Stimulated activated CD4-positive, alpha-beta T cell treated with anti-CD3 and anti-CD28 coated beads, Interleukin-2, amount 100 ng/mL, for 4 hours (primary cell): ENCODE measurements around the gene DLK1.

Experiments
- DNase-seq: peaks from one replicate; pipeline ENCODE4 v3.0.0-alpha.2; 2020; ENCODE audit warnings: low read depth

DLK1 gene

DNA sequence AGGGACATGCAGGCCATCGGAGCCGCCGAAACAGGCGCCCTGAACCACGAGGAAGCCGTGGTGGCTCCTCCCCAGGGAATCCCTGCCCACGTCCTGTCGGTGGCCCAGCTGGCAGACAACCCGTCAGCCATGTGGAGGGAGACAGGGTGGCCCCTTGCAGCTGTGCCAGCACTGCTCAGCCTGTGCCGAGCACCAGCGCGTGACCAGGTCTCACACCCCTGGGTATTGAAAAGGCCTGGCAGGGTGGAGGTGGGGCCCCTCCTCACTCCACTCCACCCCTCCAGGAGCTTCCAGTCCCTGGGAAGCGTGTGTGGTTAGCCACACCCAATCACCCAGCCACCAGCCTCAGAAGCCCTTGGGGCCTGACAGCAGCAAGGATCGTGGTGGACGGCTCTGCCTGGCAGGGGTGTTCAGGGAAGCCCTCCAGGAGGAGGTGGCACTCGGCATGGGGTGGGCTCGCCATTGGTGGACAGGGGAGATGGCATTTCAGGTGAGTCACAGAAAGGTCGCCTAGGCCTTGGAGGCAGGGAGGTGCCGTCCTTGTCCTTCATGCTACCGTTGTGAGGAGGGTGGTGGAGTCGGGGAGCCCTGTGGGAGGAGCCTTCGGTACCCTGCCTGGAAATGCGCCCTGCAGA is 12.3 kb upstream of the DLK1 start:
- DNase-seq, result no peak

DNA sequence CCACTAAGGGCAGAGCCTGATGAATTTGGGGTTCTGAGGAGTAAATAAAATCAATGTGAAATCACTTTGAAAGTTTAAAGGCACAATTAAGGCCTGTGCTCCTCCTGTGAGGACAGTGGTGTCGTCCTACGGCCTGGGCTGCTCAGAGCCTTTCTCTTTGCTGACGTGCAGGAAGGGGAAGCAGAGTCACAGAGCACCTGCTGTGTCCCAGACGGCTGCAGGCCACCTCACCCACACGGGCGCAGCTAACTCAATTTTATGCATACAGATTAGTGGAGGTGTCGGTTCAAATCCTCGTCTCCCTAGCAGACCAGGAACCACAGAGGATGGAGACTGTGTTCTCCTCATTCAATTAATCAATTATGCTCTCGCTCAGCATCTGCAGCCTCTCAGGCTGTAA is 11.4 kb upstream of the DLK1 start:
- DNase-seq, result no peak

DNA sequence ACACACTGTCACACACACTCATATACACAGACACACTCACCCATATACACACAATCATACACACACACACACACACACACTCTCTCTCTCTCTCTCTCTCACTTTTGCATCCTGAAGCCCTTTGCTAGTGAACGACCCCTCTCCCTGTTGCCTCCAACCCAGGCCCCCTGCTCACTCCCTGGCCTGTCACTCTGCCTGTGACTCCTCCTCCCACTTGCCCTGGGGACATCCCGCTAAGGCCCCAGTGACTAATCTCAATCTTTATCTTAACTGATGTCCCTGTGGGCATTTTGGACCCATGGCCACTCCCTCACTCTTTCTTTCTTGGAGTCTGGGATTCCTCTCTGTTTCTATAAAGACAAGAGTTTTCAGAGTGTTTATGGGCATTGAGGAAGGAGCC is 10.9 kb upstream of the DLK1 start:
- no peak for DNase-seq

DNA sequence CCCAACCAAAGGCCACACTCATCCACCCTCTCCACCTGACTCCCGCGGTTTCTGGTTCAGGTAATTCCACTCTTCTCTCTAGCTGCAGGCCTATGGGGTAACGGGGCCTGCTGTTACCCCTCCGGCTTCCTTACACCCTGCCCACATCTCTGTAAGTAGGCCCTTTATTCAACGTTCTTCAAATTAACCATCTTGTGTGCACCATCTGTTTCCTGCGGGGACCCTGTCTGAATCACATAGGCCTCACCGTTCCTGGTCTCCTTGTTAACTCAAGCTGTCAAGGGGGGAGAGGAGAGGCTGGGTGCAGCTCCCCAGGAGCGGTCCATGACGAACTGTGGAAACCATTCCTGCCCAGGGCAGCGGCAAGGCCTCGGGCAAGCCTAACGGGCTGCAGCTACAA is 9.3 kb upstream of the DLK1 start:
- DNase-seq, result no peak

DNA sequence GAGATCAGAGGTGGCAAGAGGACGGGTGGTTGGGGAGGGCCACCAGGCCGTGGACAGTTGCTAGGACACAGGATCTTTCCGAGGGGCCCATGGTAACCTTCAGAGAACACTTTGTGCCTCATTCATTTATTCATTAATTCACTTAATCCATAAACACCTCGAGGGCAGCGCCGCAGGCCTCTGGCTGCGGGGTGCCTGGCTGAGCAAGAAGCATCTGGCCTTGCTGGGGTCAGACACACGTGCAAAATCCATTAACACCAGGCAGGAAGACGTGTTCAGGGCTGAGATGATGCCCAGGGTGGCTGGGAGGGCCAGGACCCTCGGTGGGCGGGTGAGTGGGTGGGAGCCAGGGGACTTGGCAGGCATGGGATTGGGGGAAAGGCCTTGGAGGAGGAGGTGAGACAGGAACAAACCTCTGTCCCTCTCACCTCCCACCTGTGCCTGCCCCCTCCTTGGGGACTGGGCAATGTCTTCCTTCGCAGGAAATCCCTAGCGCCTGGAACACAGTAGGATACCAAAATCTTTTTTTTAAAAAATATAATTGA is 6.6 kb upstream of the DLK1 start:
- no peak for DNase-seq

DNA sequence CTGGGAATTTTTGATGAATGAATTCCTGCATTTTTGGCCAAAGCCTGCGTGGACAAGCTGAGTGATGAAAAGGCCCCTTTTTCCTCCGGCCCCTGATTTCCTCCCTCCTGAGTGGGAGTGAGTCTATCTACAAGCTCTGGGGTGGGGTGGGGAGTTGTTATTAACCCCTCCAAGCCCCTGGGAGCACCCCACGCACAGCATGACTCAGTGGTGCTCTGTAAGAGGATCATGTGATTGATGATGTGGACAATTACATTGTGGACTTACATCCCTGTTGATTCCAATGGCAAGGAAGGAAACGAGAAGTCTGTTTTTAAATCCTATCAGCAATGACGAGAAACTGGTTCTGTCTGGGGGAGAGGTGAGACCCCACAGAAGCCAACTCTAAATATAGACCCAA is 5.1 kb upstream of the DLK1 start:
- DNase-seq, result no peak

DNA sequence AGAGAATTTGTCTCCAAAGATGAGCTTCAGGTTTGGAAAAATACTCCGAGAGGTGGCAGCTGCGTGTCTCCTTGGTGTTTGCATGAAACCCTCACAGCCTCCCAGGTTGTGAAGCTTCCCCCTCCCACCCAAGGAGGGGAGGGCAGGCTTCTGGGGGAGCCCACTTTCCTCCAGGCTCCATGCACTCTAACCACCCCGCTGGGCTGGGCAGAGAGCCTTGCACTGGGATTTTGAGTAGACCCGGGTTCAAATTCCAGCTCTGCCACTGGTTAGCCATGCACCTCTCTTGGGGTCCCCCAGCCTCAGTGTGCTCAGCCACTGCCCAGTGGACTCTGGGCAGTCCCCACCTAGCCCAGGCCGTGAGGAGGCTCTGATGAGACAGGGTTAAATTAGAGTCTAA is 4.3 kb upstream of the DLK1 start:
- DNase-seq, result no peak

DNA sequence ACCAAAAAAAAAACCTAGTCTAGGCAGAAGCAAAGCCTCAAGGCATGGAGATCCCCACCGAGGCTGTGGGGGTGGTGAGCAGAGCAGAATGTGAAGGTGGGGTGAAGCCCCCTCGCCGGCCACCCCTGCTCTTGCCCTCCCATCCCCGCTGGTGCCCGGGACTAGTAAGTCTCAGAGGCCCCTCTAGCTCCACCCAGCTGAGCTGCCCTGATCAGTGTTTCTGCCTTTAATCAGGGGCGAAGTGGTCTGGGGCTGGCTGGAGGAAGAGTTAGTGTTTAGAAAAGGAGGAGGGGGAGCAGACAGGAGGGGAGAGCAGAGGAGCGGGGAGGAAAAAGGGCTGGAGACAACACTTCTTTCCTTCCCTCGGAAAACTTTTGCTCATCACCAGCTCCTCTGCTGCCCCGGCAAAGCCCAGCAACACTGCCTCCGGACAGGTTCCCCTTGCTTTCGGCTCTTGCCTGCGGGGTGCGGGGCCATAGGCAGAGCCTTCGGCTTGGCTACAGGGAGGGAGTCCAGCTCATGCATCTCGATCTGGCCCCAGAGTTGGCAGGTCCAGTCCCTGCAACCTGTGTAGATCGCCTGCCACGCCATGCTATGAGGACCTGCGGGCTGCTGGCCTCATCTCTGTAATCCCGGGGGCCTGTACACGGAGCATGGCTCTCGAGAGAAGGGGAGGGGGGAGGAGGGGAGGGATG is 3.4 kb upstream of the DLK1 start:
- no peak for DNase-seq

DNA sequence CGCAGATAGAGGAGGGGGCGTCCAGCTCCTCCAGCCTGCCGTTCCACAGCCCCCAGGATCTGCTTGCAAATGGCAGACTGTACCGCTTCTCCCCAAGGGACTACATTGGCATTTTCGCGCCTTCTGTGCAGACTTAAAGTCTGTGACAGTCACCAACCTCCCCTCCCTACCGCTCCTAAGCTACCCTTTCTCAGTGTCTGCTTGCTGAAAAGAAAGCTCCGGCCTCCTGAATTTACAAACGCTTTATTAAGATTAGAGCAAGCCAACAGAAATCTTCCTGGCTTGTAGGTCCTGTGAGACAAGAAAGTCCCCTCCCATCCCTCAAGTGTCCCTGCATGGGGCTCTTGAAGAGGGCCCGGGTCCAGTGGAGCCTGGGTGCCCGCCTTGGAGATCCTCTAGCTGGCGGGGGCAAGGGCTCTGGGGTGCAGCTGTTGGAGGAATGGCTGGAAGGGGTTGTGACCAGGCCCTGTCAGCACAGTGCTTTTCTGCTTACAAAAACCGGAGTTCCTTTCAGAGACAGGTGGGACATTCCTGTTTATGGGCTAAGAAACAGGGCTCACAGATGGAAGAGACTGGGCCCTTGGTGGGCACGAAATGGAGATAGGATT is 2.8 kb upstream of the DLK1 start:
- no peak for DNase-seq

DNA sequence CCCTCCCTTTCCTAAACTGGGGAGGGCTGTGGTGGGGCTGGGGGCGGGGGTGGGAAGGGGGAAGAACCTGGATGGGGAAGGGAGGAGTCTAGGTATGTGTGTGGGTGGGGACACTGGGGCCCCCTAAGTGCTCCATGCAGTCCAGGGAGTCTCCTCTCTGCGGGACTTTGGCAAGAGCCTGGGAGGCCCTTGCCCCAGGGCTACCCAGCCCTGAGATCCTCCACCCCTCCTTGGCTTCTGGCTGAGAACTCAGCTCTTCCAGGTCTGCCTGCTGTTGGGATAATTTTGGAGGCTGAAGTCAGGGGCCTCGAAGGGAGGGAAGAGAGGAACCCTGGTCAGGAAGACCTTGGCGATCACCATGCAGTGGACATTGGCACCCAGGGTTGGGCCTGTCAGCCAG is 2.2 kb upstream of the DLK1 start:
- DNase-seq, result no peak

DNA sequence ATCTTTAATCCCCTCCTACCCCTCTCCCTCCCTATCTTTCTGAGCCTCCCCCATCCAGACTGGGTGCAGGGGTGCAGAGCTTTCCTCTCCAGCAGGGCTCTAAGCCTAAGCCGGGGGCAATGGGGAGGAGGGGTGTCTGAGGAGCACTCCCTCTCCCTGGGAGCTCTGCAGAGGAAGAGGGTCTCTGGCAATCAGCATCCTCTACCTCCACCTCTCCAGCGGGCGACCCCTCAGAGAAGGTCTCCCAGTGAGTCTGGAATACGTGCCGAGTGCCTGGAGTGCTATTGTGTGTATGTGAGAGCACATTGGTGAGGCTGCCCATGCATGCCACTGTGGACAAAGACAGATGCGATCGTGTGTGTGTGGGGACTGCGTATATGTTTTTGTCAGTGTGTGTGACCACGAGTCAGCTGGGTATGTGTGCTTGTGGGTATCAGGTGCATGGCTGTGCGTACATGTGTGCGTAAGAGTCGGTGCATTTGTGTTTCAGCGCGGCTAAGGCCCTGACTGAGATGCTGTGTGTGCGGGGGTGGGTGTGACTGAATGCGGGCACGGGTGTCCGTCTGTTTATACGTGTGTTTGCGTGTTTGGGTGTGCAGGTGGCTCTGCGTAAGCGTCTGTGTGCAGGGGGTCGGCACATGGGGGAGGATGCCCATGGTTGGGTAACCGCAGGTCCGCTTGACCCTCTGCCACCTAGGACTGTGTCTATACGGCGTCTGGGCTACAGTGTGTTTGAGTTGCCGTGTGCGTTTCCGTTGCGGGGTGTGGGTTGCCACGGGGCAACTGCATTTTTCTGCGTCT is 905 bp upstream of the DLK1 start:
- no peak for DNase-seq

DNA sequence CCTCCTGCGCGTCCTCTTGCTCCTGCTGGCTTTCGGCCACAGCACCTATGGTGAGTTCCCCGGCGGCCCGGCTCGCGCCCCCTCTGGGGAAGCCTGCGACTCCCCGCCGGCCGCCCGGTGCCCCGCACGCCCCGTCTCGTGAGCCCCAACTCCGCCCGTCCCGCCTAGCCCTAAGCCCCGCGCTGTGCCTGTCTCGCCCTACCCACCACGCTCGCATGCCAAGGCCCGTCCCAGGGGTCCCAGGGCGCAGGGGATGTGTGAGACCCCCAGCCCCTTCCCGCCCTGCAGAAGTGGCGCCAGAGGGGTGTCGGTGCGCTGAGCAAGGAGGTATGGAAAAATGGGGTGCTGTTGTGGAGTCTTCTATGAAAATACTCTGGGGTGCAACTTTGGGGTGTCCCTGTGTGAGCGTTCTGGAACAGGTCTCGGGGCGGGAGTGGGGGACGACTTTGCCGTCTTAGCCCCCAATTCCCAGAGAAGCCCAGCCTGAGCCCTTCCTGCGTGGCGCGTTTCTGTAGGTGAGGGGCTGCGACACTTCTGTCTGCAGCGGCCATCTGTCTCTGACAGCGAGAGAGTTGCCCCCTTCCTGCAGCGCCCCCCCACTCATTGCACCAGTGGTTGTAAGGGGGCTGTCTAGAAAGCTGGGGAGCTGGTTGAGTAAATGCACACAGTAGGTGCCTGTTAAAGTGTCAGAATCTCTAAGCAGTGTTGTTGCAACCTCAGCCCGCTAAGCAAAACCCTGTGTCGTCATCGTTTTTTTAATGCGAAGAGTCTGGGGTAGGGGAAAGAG is 587 bp downstream of the DLK1 start:
- DNase-seq, result no peak

DNA sequence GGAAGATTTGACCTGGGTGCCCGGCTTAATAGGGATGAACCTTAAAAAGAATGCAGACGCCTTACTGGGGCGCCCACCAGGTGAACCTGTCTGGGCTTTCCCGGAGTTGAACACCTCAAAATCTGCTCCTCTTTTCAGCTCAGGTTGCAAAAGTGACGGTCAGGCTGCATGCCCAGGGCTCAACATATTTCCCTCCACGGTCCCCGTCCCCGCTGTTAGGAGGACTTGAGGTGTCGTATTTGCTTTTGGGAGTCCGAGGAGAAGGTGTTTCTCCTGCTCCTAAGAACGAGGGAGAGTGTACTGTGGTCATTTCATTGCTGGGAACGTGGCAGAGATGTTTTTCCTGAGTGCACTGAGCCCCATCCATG is 1.2 kb downstream of the DLK1 start:
- no peak for DNase-seq

DNA sequence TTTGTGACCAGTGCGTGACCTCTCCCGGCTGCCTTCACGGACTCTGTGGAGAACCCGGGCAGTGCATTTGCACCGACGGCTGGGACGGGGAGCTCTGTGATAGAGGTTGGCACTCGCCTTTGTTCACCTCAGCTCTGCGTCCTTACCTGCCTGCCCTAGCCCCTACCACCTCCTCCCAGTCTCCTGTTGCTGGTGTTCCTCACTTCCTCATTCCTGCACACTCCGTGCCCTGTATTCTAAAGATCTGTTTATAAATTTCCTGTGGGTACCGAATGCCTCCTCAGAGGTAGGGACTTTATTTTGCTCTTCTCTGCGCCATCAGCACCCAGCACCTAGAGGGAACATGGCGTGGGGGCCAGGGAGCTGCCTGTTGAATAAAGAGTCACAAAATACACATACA is 2.3 kb downstream of the DLK1 start:
- DNase-seq, result no peak

DNA sequence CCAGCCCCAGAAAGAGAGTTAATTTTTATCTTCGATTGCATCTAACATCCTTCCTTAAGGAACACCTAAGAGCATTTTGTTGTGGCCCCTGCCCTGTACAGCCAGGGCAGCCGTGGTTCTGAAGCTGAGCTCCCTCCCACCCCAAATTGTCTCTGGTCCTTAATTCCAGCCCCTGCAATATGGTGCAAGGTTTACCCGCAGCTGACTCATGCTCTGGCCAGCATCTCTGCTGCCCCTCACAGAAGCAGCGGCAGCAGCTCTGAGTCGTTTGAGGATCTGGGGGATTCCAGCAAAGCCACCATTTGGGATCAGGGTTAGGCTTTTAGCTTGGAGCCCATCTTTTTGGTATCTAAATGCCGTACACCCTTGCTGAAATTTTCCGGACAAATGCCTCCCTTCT is 3.3 kb downstream of the DLK1 start:
- DNase-seq, result no peak

DNA sequence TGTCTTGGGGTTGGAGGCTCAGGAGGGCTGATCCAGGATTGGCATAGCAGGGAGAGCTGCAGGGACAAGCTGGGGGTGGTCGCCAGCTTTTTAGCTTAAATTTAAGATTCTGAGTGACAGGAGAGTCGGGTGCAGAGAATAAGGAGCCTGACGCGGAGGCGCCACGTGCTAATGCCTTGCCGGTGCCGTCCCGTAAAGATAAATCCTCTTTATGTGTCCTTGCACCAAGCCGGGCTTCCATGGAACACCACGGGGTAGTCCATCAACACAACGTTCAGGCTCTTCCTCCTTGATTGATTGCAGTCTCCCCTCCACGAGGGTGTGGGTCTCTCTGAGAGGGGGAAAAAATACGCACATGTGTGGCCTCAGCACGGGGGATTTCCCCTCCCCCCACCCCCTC is 3.9 kb downstream of the DLK1 start:
- DNase-seq, result no peak

DNA sequence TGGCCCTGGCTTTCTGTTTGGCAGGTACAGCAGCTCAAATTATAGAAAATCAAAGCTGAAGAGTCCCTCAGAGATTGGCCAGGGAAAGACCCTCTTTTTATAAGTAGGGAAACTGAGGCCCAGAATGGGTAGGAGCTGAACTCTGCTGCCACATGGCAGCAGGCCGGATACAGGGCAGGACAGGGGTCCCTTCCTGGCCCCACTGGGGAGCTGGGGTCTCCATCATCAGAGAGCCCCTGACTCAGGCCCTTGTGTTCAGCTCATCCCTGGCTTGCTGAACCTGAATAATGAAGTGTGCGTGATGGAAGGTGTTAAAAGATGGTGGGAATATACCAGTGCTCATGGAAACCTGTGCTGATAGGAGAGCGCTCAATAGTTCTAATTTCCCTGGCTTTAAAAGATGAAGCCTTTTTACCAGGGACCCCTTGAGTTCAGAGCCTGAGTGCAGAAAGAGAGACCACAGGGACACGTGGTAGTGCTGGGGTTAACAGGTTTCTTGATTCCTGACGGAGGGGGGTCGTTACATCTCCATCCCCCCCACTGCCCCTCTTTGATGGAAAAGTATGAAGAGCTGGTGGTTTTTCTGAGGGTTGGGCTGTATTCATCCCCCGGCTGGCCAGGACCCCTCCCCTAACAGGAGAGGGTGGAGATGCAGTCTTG is 4.4 kb downstream of the DLK1 start:
- no peak for DNase-seq

DNA sequence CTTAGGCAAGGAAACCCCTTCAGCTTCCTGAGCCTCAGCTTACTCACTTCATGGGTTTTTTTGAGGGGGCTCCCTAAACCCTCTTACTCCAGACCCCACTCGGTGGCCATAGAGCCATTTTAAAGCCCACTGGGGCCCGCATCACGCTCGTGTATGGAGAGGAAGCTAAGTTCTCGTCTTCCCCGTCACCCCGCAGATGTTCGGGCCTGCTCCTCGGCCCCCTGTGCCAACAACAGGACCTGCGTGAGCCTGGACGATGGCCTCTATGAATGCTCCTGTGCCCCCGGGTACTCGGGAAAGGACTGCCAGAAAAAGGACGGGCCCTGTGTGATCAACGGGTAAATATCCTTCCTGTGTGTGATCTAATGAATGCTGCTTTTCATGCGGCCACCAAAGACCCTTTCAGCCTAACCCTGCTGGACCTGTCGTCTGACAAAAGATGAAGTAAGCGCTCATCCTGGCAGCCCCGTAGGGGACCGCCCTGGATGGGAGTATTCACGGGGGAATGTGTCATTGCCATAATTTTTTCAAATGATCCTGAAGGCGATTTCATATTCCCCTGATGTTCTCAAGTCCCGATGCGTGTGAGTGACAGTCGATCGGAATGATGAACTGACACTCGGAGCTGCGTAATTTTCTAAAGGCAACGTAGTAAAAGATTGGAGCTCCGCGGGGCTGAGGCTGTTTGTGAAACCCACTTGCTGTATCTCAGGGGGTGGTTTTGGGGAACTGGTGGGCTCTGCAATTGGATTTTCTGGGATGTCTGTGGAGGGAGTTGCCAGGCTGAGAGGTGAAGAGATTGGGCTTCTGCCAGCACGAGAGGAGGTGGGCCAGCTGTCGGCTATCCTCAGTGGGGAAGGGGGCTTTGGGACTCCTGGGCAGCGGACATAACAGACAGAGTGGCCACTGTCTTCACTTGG is 5.4 kb downstream of the DLK1 start:
- no peak for DNase-seq

DNA sequence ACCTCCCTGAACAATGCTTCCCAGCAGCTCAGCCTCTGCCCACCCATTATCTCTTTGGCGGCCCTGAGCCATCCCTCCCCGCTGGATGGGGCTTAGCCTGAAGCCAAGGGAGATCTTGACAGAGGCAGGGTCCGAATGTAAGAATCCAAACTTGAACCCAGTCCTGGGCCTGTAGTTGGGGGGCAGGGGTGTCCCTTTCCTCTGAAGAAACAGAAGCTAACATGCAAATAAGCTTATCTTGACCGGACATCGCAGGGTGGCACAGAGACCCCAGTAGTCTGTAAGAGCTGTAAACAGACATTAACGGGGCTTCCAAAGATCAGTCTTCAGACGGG is 6.0 kb downstream of the DLK1 start:
- DNase-seq, result no peak

DNA sequence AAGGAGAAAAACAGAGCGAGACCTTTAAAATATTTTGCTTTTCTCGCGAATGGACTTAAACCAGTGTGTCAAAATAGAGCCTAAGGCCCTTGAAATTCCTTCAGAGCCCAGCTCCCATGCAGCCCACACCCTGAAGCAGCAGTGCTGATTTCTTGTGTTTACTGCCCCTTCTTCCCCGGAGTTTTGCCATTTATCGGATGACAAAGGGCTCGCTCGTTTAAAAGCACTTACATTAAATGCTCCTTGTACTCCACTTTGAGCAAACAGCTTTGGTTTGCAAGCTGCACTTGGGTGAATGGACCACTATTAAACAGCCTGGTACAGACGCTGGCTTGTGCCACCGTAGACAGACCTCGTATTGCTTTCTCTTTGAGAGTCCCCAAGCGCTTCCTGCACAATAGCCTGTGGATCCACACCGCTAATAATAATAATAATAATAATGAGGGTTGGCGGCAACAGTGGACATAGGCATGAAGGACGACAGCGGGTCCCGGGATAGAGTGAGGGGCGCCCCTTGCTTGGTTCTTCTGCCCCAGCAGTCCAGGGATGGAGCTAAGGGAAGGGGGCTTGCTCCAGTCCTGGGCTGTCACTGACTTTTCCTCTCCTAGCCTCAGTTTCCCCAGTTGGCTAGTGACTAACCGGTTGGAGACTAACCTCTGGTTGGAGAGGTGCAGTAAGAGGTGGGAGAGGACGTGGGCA is 6.6 kb downstream of the DLK1 start:
- DNase-seq, result no peak
